ENCODE measurements around the gene ENPP1. TPM values are rescaled to one million over a fixed set of nuclear protein-coding genes. Genes with fewer than 3 reads are reported as not detected.

ENPP1 gene
- total RNA-seq, 2 experiments from 2014 or later = 0.34 TPM; not detected in 1

DNA sequence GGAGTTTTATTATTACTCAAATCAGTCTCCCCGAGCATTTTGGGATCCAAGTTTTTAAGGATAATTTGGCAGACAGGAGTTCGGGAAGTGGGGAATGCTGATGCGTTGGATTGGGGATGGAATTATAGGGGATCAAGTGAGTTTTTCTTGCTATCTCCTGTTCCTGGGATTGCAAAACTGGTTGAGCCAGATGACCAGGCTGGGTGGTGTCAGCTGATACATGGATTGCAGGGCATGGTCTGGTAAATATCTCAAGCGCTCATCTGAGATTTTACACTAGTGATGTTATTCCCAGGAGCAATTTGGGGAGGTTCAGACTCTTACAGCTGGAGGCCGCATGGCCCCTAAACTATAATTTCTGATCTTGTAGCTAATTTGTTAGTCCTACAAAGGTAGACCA, 54.7 kb downstream of the ENPP1 start:
- intact Hi-C loops (cut with micrococcal nuclease; ENCODE audit: unreplicated experiment) = no loop called here
- no TSS peak for BruUV-seq (replicated peaks)
- H3K27ac ChIP-seq (ENCODE audit: low read depth, low read length, poor library complexity, severe bottlenecking) = no peak overlapping the region
- no peaks in the 10 kb centered on the region for H3K9me2 ChIP-seq (ENCODE audit: insufficient read depth, low read length)
- H3K4me2 ChIP-seq (ENCODE audit: low read length) = no peak overlapping the region
- ChIA-PET POLR2A (no interaction called here), CTCF (ENCODE audit: unreplicated experiment) (no interaction called here)
- no peaks in the 10 kb centered on the region for H3K4me1 ChIP-seq (ENCODE audit: insufficient read depth, low read length, poor library complexity, severe bottlenecking)
- no peaks in the 10 kb centered on the region for H3K9me3 ChIP-seq (ENCODE audit: low read length)
- no peak overlapping the region for H2AFZ ChIP-seq (ENCODE audit: low read length)
- no peaks in the 10 kb centered on the region for H4K20me1 ChIP-seq (ENCODE audit: insufficient read depth, low read length)
- H3K79me2 ChIP-seq (ENCODE audit: insufficient read depth, low read depth, low read length) = no peaks in the 10 kb centered on the region
- H3K4me3 ChIP-seq (ENCODE audit: low read depth, low read length, poor library complexity, severe bottlenecking) = no peak overlapping the region
- no peak for DNase-seq (ENCODE audit: low spot score)
- TF ChIP-seq EZH2phosphoT487 (IDR thresholded peaks at IDR 0.05; ENCODE audit: borderline replicate concordance, low read depth, low read length) = no peak
- TF ChIP-seq, protein P1, sequence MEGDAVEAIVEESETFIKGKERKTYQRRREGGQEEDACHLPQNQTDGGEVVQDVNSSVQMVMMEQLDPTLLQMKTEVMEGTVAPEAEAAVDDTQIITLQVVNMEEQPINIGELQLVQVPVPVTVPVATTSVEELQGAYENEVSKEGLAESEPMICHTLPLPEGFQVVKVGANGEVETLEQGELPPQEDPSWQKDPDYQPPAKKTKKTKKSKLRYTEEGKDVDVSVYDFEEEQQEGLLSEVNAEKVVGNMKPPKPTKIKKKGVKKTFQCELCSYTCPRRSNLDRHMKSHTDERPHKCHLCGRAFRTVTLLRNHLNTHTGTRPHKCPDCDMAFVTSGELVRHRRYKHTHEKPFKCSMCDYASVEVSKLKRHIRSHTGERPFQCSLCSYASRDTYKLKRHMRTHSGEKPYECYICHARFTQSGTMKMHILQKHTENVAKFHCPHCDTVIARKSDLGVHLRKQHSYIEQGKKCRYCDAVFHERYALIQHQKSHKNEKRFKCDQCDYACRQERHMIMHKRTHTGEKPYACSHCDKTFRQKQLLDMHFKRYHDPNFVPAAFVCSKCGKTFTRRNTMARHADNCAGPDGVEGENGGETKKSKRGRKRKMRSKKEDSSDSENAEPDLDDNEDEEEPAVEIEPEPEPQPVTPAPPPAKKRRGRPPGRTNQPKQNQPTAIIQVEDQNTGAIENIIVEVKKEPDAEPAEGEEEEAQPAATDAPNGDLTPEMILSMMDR (conservative IDR thresholded peaks at IDR 0.05; ENCODE audit: low read length) = no peak
- H3K36me3 ChIP-seq (ENCODE audit: insufficient read depth, low read length) = no peaks in the 10 kb centered on the region

DNA sequence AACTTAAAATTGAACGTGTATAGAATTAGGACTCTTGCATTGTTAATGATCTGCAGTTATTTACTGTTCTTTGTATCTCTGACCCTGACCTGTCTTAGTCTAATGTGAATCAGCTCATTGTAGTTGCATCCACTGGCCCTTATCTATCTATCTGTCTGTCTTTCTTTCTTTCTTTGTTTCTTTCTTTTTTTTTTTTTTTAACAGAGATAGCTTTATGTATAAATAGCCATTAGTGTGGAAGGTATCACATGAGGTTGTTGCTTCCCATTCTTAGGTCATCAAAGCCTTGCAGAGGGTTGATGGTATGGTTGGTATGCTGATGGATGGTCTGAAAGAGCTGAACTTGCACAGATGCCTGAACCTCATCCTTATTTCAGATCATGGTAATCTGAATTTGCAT, 59.9 kb downstream of the ENPP1 start:
- CTCF ChIA-PET (ENCODE audit: unreplicated experiment) = no interaction called here
- Histone ChIP-seq H4K20me1 (ENCODE audit: insufficient read depth, low read length) (no peaks in the 10 kb centered on the region), H3K79me2 (ENCODE audit: insufficient read depth, low read depth, low read length) (no peaks in the 10 kb centered on the region), H3K4me2 (ENCODE audit: low read length) (no peak overlapping the region), H3K9me3 (ENCODE audit: low read length) (no peaks in the 10 kb centered on the region), H3K4me3 (ENCODE audit: low read depth, low read length, poor library complexity, severe bottlenecking) (no peak overlapping the region), H3K36me3 (ENCODE audit: insufficient read depth, low read length) (no peaks in the 10 kb centered on the region), H3K27ac (ENCODE audit: low read depth, low read length, poor library complexity, severe bottlenecking) (no peak overlapping the region), H3K9me2 (ENCODE audit: insufficient read depth, low read length) (no peaks in the 10 kb centered on the region), H2AFZ (ENCODE audit: low read length) (no peak overlapping the region), H3K4me1 (ENCODE audit: insufficient read depth, low read length, poor library complexity, severe bottlenecking) (no peaks in the 10 kb centered on the region)
- BruUV-seq (replicated peaks) = no TSS peak
- POLR2A ChIA-PET = no interaction called here
- no peak for DNase-seq (ENCODE audit: low spot score)
- TF ChIP-seq, protein P1 (conservative IDR thresholded peaks at IDR 0.05; ENCODE audit: low read length) = no peak
- TF ChIP-seq EZH2phosphoT487 (IDR thresholded peaks at IDR 0.05; ENCODE audit: borderline replicate concordance, low read depth, low read length) = no peak
- intact Hi-C loops (cut with micrococcal nuclease; ENCODE audit: unreplicated experiment) = no loop called here

DNA sequence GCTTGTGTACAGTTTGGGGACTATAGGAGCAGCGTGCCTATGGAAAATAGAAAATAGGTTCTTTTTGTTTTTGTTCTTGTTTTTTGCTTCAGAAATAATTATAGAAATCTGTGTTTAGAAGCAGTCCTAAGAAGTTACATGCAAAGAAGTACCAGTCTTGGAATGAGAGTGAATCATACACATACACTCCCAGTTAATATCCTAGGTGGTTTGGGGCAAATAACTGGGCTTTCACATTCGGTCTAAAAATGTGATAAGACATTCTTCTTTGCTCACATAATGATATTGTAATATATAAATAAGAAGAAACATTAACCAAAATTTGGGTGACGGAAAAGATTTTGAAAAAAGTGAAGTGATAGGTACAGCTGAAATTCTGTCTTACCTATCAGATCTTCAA, 61.0 kb downstream of the ENPP1 start:
- no peaks in the 10 kb centered on the region for H3K9me3 ChIP-seq (ENCODE audit: low read length)
- intact Hi-C loops (cut with micrococcal nuclease; ENCODE audit: unreplicated experiment) = no loop called here
- H3K36me3 ChIP-seq (ENCODE audit: insufficient read depth, low read length) = no peaks in the 10 kb centered on the region
- H3K4me3 ChIP-seq (ENCODE audit: low read depth, low read length, poor library complexity, severe bottlenecking) = no peak overlapping the region
- H3K27ac ChIP-seq (ENCODE audit: low read depth, low read length, poor library complexity, severe bottlenecking) = no peak overlapping the region
- H3K9me2 ChIP-seq (ENCODE audit: insufficient read depth, low read length) = no peaks in the 10 kb centered on the region
- TF ChIP-seq, protein P1 (conservative IDR thresholded peaks at IDR 0.05; ENCODE audit: low read length) = no peak
- no peak for TF ChIP-seq EZH2phosphoT487 (IDR thresholded peaks at IDR 0.05; ENCODE audit: borderline replicate concordance, low read depth, low read length)
- H3K79me2 ChIP-seq (ENCODE audit: insufficient read depth, low read depth, low read length) = no peaks in the 10 kb centered on the region
- no peaks in the 10 kb centered on the region for H4K20me1 ChIP-seq (ENCODE audit: insufficient read depth, low read length)
- ChIA-PET POLR2A (no interaction called here), CTCF (ENCODE audit: unreplicated experiment) (no interaction called here)
- H2AFZ ChIP-seq (ENCODE audit: low read length) = no peak overlapping the region
- no TSS peak for BruUV-seq (replicated peaks)
- DNase-seq (ENCODE audit: low spot score) = no peak
- no peaks in the 10 kb centered on the region for H3K4me1 ChIP-seq (ENCODE audit: insufficient read depth, low read length, poor library complexity, severe bottlenecking)
- no peak overlapping the region for H3K4me2 ChIP-seq (ENCODE audit: low read length)

All from OCI-LY7 (cell line).